ENCODE measurements around the gene UGP2. TPM values are rescaled to one million over a fixed set of nuclear protein-coding genes. Genes with fewer than 3 reads are reported as not detected.
A peak's percentile ranks its signal among the peaks of the same experiment; 100 is the strongest.

UGP2 gene
- total RNA-seq, 1 donor from 2014 or later = 90.8 TPM

- Mint-ChIP-seq H3K27ac (no peak overlapping the region), H3K9me3 (no peaks in the 10 kb centered on the region), H3K4me1 (ENCODE audit: low read depth) (no peaks in the 10 kb centered on the region), H3K36me3 (ENCODE audit: low read depth) (no peaks in the 10 kb centered on the region), H3K27me3 (ENCODE audit: low read depth) (peaks cover 14% of the 10 kb centered on the region), H3K4me3 (ENCODE audit: low read depth) (no peak overlapping the region)
- intact Hi-C loops (cut with micrococcal nuclease) = no loop called here
- no peak for DNase-seq (ENCODE audit: low spot score)
These were observed 22.4 kb upstream of the UGP2 start for GRCh38 chr2:63819256-63819655.

GRCh38 chr2:63819765-63820717 is 21.7 kb upstream of the UGP2 start:
- no peak overlapping the region for H3K27ac Mint-ChIP-seq
- peaks cover 14% of the 10 kb centered on the region for H3K27me3 Mint-ChIP-seq (ENCODE audit: low read depth)

GRCh38 chr2:63820969-63821368 is 20.7 kb upstream of the UGP2 start:
- intact Hi-C loops (cut with micrococcal nuclease) = no loop called here
- no peak overlapping the region for H3K27ac Mint-ChIP-seq
- H3K9me3 Mint-ChIP-seq = no peaks in the 10 kb centered on the region

More at GRCh38 chr2:63819765-63820717, 21.7 kb upstream of the UGP2 start:
- intact Hi-C loops (cut with micrococcal nuclease) = no loop called here
- H3K4me1 Mint-ChIP-seq (ENCODE audit: low read depth) = no peaks in the 10 kb centered on the region
- no peaks in the 10 kb centered on the region for H3K36me3 Mint-ChIP-seq (ENCODE audit: low read depth)
- no peak overlapping the region for H3K4me3 Mint-ChIP-seq (ENCODE audit: low read depth)
- no peaks in the 10 kb centered on the region for H3K9me3 Mint-ChIP-seq
- no peak for DNase-seq (ENCODE audit: low spot score)

GRCh38 chr2:63821396-63821795 is 20.3 kb upstream of the UGP2 start:
- no peaks in the 10 kb centered on the region for H3K36me3 Mint-ChIP-seq (ENCODE audit: low read depth)
- H3K27me3 Mint-ChIP-seq (ENCODE audit: low read depth) = peaks cover 20% of the 10 kb centered on the region
- H3K4me1 Mint-ChIP-seq (ENCODE audit: low read depth) = no peaks in the 10 kb centered on the region
- H3K4me3 Mint-ChIP-seq (ENCODE audit: low read depth) = no peak overlapping the region
- no peak overlapping the region for H3K27ac Mint-ChIP-seq
- intact Hi-C loops (cut with micrococcal nuclease) = no loop called here
- no peak for DNase-seq (ENCODE audit: low spot score)
- H3K9me3 Mint-ChIP-seq = no peaks in the 10 kb centered on the region

More at GRCh38 chr2:63820969-63821368, 20.7 kb upstream of the UGP2 start:
- Mint-ChIP-seq H3K4me3 (ENCODE audit: low read depth) (no peak overlapping the region), H3K36me3 (ENCODE audit: low read depth) (no peaks in the 10 kb centered on the region), H3K27me3 (ENCODE audit: low read depth) (peaks cover 20% of the 10 kb centered on the region), H3K4me1 (ENCODE audit: low read depth) (no peaks in the 10 kb centered on the region)
- DNase-seq (ENCODE audit: low spot score) = no peak

GRCh38 chr2:63822478-63822877 is 19.2 kb upstream of the UGP2 start:
- H3K4me3 Mint-ChIP-seq (ENCODE audit: low read depth) = no peak overlapping the region
- intact Hi-C loops (cut with micrococcal nuclease) = no loop called here
- DNase-seq (ENCODE audit: low spot score) = no peak
- H3K9me3 Mint-ChIP-seq = no peaks in the 10 kb centered on the region
- H3K4me1 Mint-ChIP-seq (ENCODE audit: low read depth) = no peaks in the 10 kb centered on the region
- no peaks in the 10 kb centered on the region for H3K36me3 Mint-ChIP-seq (ENCODE audit: low read depth)
- H3K27me3 Mint-ChIP-seq (ENCODE audit: low read depth) = peaks cover 25% of the 10 kb centered on the region
- H3K27ac Mint-ChIP-seq = no peak overlapping the region

- no peak for DNase-seq (ENCODE audit: low spot score)
- Mint-ChIP-seq H3K27ac (no peak overlapping the region), H3K4me1 (ENCODE audit: low read depth) (no peaks in the 10 kb centered on the region), H3K9me3 (no peaks in the 10 kb centered on the region), H3K36me3 (ENCODE audit: low read depth) (no peaks in the 10 kb centered on the region), H3K4me3 (ENCODE audit: low read depth) (no peak overlapping the region), H3K27me3 (ENCODE audit: low read depth) (peaks cover 49% of the 10 kb centered on the region)
- intact Hi-C loops (cut with micrococcal nuclease) = no loop called here
These were observed 13.9 kb upstream of the UGP2 start for GRCh38 chr2:63827749-63828148.

- Mint-ChIP-seq H3K4me3 (ENCODE audit: low read depth) (no peak overlapping the region), H3K4me1 (ENCODE audit: low read depth) (no peaks in the 10 kb centered on the region), H3K36me3 (ENCODE audit: low read depth) (no peaks in the 10 kb centered on the region), H3K27me3 (ENCODE audit: low read depth) (peaks cover 38% of the 10 kb centered on the region), H3K27ac (no peak overlapping the region), H3K9me3 (no peaks in the 10 kb centered on the region)
- intact Hi-C loops (cut with micrococcal nuclease) = no loop called here
- DNase-seq (ENCODE audit: low spot score) = no peak
These were observed 10.5 kb upstream of the UGP2 start for GRCh38 chr2:63831176-63831575.

GRCh38 chr2:63834401-63834800 is 7.3 kb upstream of the UGP2 start:
- peaks cover 22% of the 10 kb centered on the region for H3K27me3 Mint-ChIP-seq (ENCODE audit: low read depth)
- no peaks in the 10 kb centered on the region for H3K36me3 Mint-ChIP-seq (ENCODE audit: low read depth)
- H3K9me3 Mint-ChIP-seq = no peaks in the 10 kb centered on the region
- DNase-seq (ENCODE audit: low spot score) = no peak
- no peak overlapping the region for H3K4me3 Mint-ChIP-seq (ENCODE audit: low read depth)
- H3K4me1 Mint-ChIP-seq (ENCODE audit: low read depth) = peaks cover 6% of the 10 kb centered on the region
- no peak overlapping the region for H3K27ac Mint-ChIP-seq
- intact Hi-C loops (cut with micrococcal nuclease) = no loop called here

GRCh38 chr2:63837036-63837594 is 4.6 kb upstream of the UGP2 start:
- intact Hi-C loops (cut with micrococcal nuclease) = no loop called here
- H3K27me3 Mint-ChIP-seq (ENCODE audit: low read depth) = peaks cover 5% of the 10 kb centered on the region
- no peak overlapping the region for H3K27ac Mint-ChIP-seq
- no peak for DNase-seq (ENCODE audit: low spot score)
- H3K4me3 Mint-ChIP-seq (ENCODE audit: low read depth) = no peak overlapping the region
- no peaks in the 10 kb centered on the region for H3K9me3 Mint-ChIP-seq
- H3K4me1 Mint-ChIP-seq (ENCODE audit: low read depth) = peaks cover 15% of the 10 kb centered on the region
- H3K36me3 Mint-ChIP-seq (ENCODE audit: low read depth) = no peaks in the 10 kb centered on the region

GRCh38 chr2:63840081-63840784 is 1.5 kb upstream of the UGP2 start:
- DNase-seq (ENCODE audit: low spot score) = no peak
- Mint-ChIP-seq H3K4me3 (ENCODE audit: low read depth) (peak overlapping the region; percentile 92), H3K4me1 (ENCODE audit: low read depth) (peaks cover 38% of the 10 kb centered on the region), H3K36me3 (ENCODE audit: low read depth) (peaks cover 25% of the 10 kb centered on the region), H3K9me3 (no peaks in the 10 kb centered on the region), H3K27me3 (ENCODE audit: low read depth) (peaks cover 2% of the 10 kb centered on the region), H3K27ac (peak overlapping the region; percentile 95)
- intact Hi-C loops (cut with micrococcal nuclease) = loop anchor here (2.0 to 5.0 kb wide), 4 partner anchors 182 to 1133 kb away; partner anchors contain the start of genes EHBP1 and PELI1

- no peaks in the 10 kb centered on the region for H3K9me3 Mint-ChIP-seq
- H3K27ac Mint-ChIP-seq = peak overlapping the region; percentile 95
- peaks cover 28% of the 10 kb centered on the region for H3K36me3 Mint-ChIP-seq (ENCODE audit: low read depth)
- peaks cover 44% of the 10 kb centered on the region for H3K4me1 Mint-ChIP-seq (ENCODE audit: low read depth)
- DNase-seq (ENCODE audit: low spot score) = peak; percentile 97
- intact Hi-C loops (cut with micrococcal nuclease) = loop anchor here (1.0 to 5.0 kb wide), 6 partner anchors 181 to 1134 kb away; partner anchors contain the start of genes EHBP1, MDH1, PELI1 and WDPCP
- H3K27me3 Mint-ChIP-seq (ENCODE audit: low read depth) = peaks cover 2% of the 10 kb centered on the region
- H3K4me3 Mint-ChIP-seq (ENCODE audit: low read depth) = peak overlapping the region; percentile 92
These were observed 877 bp upstream of the UGP2 start for GRCh38 chr2:63840785-63841253.

GRCh38 chr2:63842149-63843061 is 709 bp downstream of the UGP2 start:
- DNase-seq (ENCODE audit: low spot score) = no peak
- Mint-ChIP-seq H3K36me3 (ENCODE audit: low read depth) (peaks cover 44% of the 10 kb centered on the region), H3K27me3 (ENCODE audit: low read depth) (peaks cover 2% of the 10 kb centered on the region), H3K4me3 (ENCODE audit: low read depth) (peak overlapping the region; percentile 92), H3K9me3 (peaks cover 3% of the 10 kb centered on the region), H3K4me1 (ENCODE audit: low read depth) (peaks cover 48% of the 10 kb centered on the region), H3K27ac (peak overlapping the region; percentile 95)
- intact Hi-C loops (cut with micrococcal nuclease) = loop anchor here (1.0 to 5.0 kb wide), 4 partner anchors 14 to 1135 kb away; partner anchors contain the start of gene EHBP1
